GM21526 (cell line): ENCODE measurements around the gene TAF1B.

Experiments used
- ATAC-seq: cut with Tn5 transposase; IDR thresholded peaks from one replicate; pipeline ENCODE4 v1.9.1; 2021; ENCODE audit warnings: moderate library complexity; ENCODE audit not compliant: unreplicated experiment, low FRiP score

TAF1B gene

DNA sequence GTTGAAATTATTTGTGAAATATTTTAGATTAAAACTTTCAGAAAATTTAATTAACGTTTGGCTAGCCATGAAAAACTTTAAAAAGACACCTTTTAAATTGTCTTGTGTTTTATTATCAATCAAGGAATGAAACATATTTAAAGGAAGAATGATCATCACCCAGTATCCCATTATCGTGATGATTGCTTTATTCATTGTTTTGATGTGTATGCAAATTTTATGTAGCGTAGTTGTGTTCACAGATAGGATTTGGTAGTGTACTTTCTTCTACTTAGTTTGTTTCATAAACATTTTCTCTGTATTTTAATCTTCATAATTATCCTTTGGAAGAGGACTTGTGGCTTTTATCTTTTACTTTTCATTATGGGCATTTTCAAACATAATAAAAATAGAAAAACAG, 116.0 kb downstream of the TAF1B start:
- ATAC-seq, result no peak

DNA sequence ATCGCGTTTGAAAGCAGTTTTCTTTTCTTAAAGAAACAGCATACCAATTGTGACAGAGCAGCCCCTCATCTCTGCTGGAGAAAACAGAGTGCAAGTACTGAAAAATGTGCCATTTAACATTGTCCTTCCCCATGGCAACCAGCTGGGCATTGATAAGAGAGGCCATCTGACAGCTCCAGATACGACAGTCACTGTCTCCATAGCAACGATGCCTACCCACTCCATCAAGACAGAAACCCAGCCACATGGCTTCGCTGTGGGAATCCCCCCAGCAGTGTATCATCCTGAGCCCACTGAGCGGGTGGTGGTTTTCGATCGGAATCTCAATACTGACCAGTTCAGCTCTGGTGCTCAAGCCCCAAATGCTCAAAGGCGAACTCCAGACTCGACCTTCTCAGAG, 117.7 kb downstream of the TAF1B start:
- no peak for ATAC-seq

DNA sequence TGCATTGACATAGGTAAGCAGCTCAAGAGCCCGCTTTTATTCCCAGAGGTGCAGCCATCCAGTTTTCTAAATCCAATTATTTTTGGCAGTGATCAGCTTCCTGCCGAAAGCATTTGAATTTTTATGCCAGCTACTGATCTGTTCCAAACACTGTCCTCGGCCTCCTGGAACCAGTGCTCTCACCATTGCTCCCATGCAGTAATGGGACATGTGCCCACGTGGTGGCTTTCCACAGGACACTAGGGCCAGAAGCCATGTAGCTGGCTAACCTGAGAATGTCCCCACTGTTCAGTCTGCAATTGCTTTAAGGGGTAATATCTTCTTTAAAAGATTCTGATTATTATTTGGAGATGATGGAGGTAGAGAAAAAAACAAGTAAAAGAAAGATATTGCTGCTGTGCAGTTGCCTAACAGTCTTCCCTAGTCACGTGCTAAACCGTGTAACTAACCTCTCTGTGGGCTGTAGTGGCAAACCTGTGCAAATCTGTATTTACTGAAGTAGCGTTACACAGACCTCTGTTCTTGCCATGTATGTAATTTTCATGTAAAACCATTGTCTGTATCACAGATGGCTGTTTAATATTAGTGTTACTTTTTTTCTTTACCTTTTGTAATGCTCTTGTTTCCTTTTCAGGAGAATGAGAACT, 121.2 kb downstream of the TAF1B start:
- no peak for ATAC-seq

DNA sequence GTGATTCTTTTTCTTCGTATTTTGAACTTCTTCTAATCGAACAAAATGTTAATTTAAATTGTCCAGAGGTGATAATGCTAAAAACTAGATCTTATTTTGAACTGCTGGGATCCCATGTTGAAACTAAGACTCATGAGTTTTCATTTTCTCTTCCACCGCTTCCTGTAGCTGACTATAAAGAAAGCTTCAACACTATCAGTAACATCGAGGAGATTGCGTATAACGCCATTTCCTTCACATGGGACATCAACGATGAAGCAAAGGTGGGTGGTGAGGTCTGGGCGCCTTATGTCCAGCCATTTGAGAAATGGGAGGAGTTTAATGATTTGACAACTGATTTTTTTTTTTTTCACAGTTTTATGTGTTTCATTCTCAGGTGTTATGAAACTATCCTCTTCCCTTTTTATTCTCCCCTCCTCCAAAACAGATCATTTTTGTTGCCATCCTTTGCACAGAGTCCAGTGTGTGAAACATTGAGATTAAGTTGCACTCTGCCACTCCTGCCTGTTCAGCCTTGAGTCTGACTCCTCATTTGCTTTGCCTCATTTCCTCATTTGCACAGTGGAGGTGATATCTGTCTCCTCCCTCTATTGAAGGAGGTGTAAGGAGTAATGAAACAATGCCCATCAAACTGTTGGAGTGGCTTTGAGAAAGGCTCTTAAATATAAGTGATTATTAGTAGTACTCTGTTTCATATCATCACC, 122.0 kb downstream of the TAF1B start:
- no peak for ATAC-seq

- no peak for ATAC-seq
Observed at GRCh38 chr2:9966491-9967022, 123.3 kb downstream of the TAF1B start.

DNA sequence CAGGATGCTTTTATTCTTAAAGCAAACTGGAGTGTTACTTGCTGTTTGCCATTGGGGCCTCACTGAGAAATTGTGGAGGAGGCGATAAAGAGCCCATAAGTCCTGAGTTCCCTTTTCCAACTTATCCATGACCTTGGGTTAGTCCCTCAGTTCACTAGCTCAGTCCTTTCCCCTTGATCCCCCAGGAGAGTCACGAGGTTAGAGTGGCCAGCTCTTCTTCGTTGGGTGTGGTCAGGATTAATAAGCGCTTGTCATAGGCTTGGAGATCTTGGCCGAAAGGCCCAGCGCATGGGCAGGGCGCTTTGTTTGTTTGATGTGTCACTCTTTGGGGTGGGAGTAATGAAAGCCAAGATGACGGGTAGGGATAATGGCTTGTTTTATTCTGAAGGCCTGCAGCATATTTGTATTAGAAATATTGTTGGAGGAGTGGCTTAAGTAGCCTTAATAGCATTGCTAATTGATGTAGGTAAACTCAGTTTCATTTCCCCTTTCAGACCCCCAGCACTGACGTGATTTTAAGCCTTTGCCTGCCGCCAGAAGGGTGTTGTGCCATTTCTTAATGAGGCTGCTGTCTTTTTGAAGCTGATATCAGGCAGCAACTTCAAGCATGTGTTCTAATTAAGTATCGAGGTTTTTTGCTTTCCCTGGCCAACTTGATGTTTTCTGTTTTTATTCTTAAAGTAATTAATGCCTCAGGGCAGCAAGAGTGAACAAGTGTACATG, 123.9 kb downstream of the TAF1B start:
- ATAC-seq, result no peak

GRCh38 chr2:9968553-9969497, 125.6 kb downstream of the TAF1B start:
- no peak for ATAC-seq

DNA sequence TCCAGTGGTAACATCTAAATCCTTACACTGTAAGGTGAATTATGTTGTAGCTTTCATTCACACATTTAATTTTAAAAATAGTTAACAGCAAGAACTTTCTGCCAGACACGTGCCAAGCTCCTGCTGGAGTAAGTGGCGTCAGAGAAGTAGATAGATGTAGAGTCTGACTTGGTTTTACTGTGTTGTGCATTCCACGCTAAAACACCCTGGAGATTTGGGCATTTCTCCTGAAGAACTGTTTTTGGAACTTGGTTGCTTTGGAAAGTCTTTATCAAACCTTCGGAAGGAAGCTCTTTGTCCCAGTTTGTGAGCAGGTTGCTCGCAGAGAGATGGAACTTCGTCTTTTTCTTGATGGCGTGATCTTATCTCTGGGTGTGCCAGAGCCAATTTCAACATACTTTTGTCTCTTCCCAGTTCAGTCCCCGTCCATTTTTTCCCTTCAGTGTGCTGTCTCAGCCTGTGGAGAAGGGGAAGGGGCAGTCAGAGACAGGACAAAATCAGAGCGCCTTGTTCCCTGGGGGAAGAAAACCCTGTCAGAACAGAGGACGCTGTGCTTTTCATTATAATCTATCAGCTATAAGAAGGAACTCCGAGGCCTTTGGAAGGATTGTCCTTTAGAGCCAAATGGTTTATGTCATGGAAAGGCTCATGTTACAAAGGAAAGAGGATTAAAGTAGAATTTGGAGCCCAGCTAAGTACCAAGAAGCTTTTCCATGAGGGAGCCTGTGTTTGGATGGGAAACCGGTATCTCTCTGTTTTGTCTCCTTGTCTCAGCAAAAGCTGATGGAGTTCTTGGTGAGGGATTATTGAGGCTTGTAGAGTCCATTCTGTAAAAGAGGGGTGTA, 127.1 kb downstream of the TAF1B start:
- no peak for ATAC-seq

DNA sequence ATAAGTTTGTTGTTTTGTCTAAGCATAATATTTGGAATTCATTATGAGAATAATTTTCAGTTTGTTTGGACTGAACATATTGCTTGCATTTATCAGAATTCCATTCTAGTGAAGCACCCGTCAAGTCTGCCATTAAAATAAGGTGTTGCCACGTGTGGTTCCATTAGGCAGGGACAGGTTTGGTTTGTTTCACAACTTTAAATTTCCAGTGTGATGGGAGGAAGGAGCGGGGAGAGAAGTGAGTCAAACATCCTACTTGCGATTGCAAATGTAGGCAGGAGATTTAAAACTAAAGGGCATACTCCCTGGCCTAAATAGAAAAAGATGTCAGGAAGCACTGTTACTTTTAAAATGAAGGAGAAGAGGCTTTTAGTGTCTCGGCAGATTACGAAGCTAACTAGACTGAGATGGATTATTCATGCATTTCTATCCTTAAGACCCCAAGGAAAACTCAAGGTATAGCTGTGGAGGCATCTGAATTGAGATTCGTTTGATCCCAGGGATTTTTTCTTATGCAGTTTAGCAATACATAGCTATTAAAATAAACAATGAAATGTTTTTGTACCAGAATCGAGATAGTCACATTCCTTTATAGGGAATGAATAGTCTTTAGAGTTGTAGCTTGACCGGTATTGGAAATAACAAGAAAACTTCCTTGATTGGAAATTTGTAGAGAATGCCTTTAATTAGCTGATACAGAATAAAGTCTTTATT, 128.0 kb downstream of the TAF1B start:
- ATAC-seq, result no peak

GRCh38 chr2:9971890-9972289, 128.6 kb downstream of the TAF1B start:
- ATAC-seq, result no peak

- no peak for ATAC-seq
Observed at GRCh38 chr2:9972621-9973479, 129.6 kb downstream of the TAF1B start.

DNA sequence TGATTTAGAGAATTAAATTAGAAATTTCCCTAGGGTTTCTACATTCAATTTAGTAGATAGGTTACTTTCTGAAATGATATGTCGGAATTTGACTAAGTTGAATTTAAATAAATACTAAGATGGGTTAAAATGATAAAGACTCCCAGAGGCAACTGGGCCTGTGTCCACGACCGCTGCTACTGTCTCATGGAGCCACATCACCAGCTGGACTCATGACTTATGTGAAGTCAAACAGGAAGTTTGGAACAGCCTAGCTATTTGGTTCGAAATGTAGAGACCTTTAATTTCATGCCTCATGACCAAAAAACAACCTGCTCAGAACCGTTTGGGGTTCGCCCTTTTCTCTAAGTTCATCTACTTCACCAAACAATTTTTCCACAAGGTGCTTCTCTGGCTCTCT, 130.4 kb downstream of the TAF1B start:
- no peak for ATAC-seq

DNA sequence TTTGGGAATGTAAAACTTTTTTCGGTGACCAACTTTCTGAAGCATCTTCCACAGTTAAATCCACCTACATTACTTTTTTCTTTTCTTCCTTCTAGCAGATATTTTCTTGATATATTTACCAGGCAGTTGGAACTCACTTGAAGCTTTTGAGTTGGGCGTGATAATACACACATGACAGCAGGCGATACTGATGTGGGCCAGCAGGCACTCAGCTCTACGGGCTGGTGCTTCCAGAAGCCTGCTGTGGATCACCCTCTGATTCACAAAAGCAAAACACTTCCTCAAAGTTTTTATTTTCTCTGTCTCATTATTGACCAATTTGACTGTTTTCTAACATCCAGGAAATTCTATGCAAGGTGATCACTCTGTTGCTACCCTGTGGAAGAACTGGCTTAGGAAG, 131.1 kb downstream of the TAF1B start:
- ATAC-seq, result no peak

DNA sequence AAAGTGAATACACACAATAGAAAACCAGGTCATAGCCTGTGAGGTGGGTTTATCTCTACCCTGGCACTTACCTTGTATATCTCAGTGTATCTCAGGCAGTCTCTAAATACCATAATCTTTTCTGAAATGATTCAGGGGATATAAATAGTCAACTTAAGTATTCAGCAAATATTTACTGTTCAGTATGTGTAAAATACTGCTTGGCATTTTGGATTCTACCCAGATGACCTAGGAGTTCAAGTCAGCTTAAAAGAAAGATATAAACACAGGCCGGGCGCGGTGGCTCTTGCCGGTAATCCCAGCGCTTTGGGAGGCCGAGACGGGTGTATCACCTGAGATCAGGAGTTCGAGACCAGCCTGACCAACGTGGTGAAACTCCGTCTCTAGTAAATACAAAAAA, 132.1 kb downstream of the TAF1B start:
- no peak for ATAC-seq

DNA sequence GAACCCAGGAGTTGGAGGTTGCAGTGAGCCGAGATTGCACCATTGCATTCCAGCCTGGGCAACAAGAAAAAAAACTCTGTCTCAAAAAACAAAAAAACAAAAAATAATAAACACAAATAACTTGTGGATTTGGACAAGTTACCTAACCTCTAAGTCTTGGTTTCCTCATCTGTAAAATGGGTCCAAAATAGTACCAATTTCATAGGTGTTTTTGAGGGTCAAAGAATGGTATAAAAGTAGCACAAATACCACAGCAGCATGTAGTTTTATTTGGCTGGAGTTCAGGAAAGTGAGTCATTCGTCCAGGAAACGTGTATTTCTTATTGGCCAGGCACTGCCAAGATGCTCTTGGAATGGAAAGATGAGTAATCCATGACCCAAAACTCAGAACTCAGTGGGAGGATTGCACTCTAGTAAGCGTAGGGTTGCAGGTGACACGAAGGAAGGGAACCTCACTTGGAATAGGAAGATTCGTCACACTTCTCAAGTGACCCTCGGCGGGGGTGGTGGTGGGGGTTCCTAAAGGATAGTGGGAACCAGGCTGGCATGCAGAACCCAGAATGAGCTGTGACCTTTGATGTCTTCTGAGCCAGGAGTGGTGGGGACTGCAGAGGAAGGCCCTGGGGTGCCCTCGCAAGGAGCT, 132.7 kb downstream of the TAF1B start:
- no peak for ATAC-seq

DNA sequence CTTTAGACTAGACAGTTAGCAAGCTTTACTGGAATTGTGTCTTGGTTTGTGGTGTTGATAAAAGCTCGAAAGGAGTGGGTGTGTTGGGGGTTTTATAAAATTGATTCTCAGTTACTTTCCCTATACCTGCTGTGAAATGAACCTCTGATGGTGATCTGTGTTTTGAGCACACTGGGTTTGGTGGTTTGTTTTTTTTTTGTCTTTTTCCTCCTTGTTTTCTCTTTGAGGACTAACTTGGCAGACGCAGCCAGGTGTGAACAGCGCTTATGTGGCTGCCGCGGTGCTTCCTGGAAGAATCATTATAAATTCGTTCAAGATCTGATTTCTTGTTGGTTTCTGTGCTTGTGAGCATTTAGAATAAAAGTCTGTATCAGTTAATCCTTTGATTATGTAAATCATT, 136.7 kb downstream of the TAF1B start:
- ATAC-seq, result no peak

- no peak for ATAC-seq
Observed at GRCh38 chr2:9980520-9980919, 137.2 kb downstream of the TAF1B start.

GRCh38 chr2:9981655-9982054, 138.4 kb downstream of the TAF1B start:
- no peak for ATAC-seq
